Panc1 (cell line): ENCODE data around the gene ACLY.

Experiments
- SIN3A ChIP-seq: IDR thresholded peaks from 2 replicates; pipeline ENCODE4 v1.6.1; 2012; ENCODE audit warnings: low read depth, mild to moderate bottlenecking, low read length, moderate library complexity, borderline replicate concordance; ENCODE audit not compliant: insufficient read depth
- TF ChIP-seq, protein P1 (sequence below): fragments of 450-650 bp; IDR thresholded peaks from 2 replicates; pipeline ENCODE4 v1.5.1; 2017; ENCODE audit warnings: mild to moderate bottlenecking

DNA sequence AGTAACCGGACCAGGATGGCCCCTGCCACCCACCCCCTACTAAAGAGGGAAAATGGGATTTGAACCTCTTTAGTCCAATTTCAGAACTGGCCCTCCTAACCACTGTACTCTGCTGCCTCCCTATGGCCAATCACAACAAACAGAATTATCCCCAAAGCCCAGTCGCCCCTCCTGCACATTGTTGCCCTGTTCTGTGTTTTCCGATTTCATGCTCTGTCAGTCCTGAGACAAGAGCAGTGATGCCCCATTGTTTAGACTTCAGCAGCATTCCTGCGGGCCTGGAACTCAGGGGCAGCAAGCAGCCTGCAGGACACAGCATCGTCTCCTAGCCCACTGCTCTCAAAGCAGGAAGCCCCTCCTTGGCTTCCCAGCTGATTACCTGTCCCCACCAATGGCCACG is 33.0 kb downstream of the ACLY start:
- TF ChIP-seq, protein P1, sequence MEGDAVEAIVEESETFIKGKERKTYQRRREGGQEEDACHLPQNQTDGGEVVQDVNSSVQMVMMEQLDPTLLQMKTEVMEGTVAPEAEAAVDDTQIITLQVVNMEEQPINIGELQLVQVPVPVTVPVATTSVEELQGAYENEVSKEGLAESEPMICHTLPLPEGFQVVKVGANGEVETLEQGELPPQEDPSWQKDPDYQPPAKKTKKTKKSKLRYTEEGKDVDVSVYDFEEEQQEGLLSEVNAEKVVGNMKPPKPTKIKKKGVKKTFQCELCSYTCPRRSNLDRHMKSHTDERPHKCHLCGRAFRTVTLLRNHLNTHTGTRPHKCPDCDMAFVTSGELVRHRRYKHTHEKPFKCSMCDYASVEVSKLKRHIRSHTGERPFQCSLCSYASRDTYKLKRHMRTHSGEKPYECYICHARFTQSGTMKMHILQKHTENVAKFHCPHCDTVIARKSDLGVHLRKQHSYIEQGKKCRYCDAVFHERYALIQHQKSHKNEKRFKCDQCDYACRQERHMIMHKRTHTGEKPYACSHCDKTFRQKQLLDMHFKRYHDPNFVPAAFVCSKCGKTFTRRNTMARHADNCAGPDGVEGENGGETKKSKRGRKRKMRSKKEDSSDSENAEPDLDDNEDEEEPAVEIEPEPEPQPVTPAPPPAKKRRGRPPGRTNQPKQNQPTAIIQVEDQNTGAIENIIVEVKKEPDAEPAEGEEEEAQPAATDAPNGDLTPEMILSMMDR: no peak; the same call in 1 of the 2 replicates
- no peak for TF ChIP-seq SIN3A
